Measurements from ENCODE around the gene EEF1AKMT1.

EEF1AKMT1 gene

GRCh38 chr13:20782116-20782708 lies 8.5 kb upstream of the EEF1AKMT1 start:
- TF ChIP-seq SUZ12 (IDR thresholded peaks at IDR 0.05) (no peak), FOXK2 (IDR thresholded peaks at IDR 0.05) (no peak), FOXM1 (IDR thresholded peaks at IDR 0.05; ENCODE audit: borderline replicate concordance) (no peak), NFRKB (IDR thresholded peaks at IDR 0.05) (no peak), ARNT (IDR thresholded peaks at IDR 0.05) (no peak), CTBP1 (IDR thresholded peaks at IDR 0.05; ENCODE audit: borderline replicate concordance) (no peak)
- CTCF ChIA-PET: no interaction called here
- POLR2A ChIA-PET: no interaction called here
- DNase-seq (ENCODE audit: extremely low spot score): no peak

GRCh38 chr13:20780317-20780716 lies 6.6 kb upstream of the EEF1AKMT1 start:
- DNase-seq (ENCODE audit: extremely low spot score): no peak
- CTCF ChIA-PET: no interaction called here
- POLR2A ChIA-PET: no interaction called here
- TF ChIP-seq BHLHE40 (IDR thresholded peaks at IDR 0.05; ENCODE audit: borderline replicate concordance): no peak
- no peak for TF ChIP-seq FOXA1 (IDR thresholded peaks at IDR 0.05)
- TF ChIP-seq L3MBTL2 (conservative IDR thresholded peaks at IDR 0.05): no peak
- no peak for TF ChIP-seq SP1 (IDR thresholded peaks at IDR 0.05)
- no peak for TF ChIP-seq ZNF384 (IDR thresholded peaks at IDR 0.05)
- TF ChIP-seq ELF4 (IDR thresholded peaks at IDR 0.05): no peak
- no peak for TF ChIP-seq SUZ12 (IDR thresholded peaks at IDR 0.05)
- TF ChIP-seq PKNOX1 (IDR thresholded peaks at IDR 0.05): no peak
- TF ChIP-seq LEF1 (IDR thresholded peaks at IDR 0.05; ENCODE audit: borderline replicate concordance): no peak
- TF ChIP-seq FOXK2 (IDR thresholded peaks at IDR 0.05): no peak
- TF ChIP-seq ARNT (IDR thresholded peaks at IDR 0.05): no peak
- TF ChIP-seq TARDBP (IDR thresholded peaks at IDR 0.05): no peak
- no peak for TF ChIP-seq NFRKB (IDR thresholded peaks at IDR 0.05)

GRCh38 chr13:20779405-20779804 lies 5.6 kb upstream of the EEF1AKMT1 start:
- TF ChIP-seq L3MBTL2 (conservative IDR thresholded peaks at IDR 0.05): no peak
- TF ChIP-seq TARDBP (IDR thresholded peaks at IDR 0.05): no peak
- no peak for TF ChIP-seq CTBP1 (IDR thresholded peaks at IDR 0.05; ENCODE audit: borderline replicate concordance)
- TF ChIP-seq SUZ12 (IDR thresholded peaks at IDR 0.05): no peak
- no peak for TF ChIP-seq ZNF384 (IDR thresholded peaks at IDR 0.05)
- no peak for TF ChIP-seq LEF1 (IDR thresholded peaks at IDR 0.05; ENCODE audit: borderline replicate concordance)
- TF ChIP-seq FOXK2 (IDR thresholded peaks at IDR 0.05): no peak
- no peak for TF ChIP-seq ARNT (IDR thresholded peaks at IDR 0.05)
- TF ChIP-seq HDGF (IDR thresholded peaks at IDR 0.05; ENCODE audit: borderline replicate concordance): no peak
- no peak for DNase-seq (ENCODE audit: extremely low spot score)
- ChIA-PET CTCF (no interaction called here), POLR2A (no interaction called here)

GRCh38 chr13:20778311-20778710 lies 4.5 kb upstream of the EEF1AKMT1 start:
- DNase-seq (ENCODE audit: extremely low spot score): no peak
- no peak for TF ChIP-seq ELF4 (IDR thresholded peaks at IDR 0.05)
- TF ChIP-seq HDGF (IDR thresholded peaks at IDR 0.05; ENCODE audit: borderline replicate concordance): no peak
- no peak for TF ChIP-seq CTBP1 (IDR thresholded peaks at IDR 0.05; ENCODE audit: borderline replicate concordance)
- TF ChIP-seq BHLHE40 (IDR thresholded peaks at IDR 0.05; ENCODE audit: borderline replicate concordance): no peak
- ChIA-PET POLR2A (no interaction called here), CTCF (no interaction called here)

- TF ChIP-seq FOXM1 (IDR thresholded peaks at IDR 0.05; ENCODE audit: borderline replicate concordance) (no peak), ELF4 (IDR thresholded peaks at IDR 0.05) (no peak), LEF1 (IDR thresholded peaks at IDR 0.05; ENCODE audit: borderline replicate concordance) (no peak), BHLHE40 (IDR thresholded peaks at IDR 0.05; ENCODE audit: borderline replicate concordance) (no peak), HDGF (IDR thresholded peaks at IDR 0.05; ENCODE audit: borderline replicate concordance) (no peak), ZNF384 (IDR thresholded peaks at IDR 0.05) (no peak), NFRKB (IDR thresholded peaks at IDR 0.05) (no peak), L3MBTL2 (conservative IDR thresholded peaks at IDR 0.05) (no peak), CTBP1 (IDR thresholded peaks at IDR 0.05; ENCODE audit: borderline replicate concordance) (no peak), FOXK2 (IDR thresholded peaks at IDR 0.05) (no peak), TARDBP (IDR thresholded peaks at IDR 0.05) (no peak), ARNT (IDR thresholded peaks at IDR 0.05) (no peak), PKNOX1 (IDR thresholded peaks at IDR 0.05) (no peak), SP1 (IDR thresholded peaks at IDR 0.05) (no peak), SUZ12 (IDR thresholded peaks at IDR 0.05) (no peak), FOXA1 (IDR thresholded peaks at IDR 0.05) (no peak)
- ChIA-PET CTCF (no interaction called here), POLR2A (no interaction called here)
- no peak for DNase-seq (ENCODE audit: extremely low spot score)
These were observed 3.0 kb upstream of the EEF1AKMT1 start for GRCh38 chr13:20776751-20777150.

- CTCF ChIA-PET: no interaction called here
- POLR2A ChIA-PET: no interaction called here
- TF ChIP-seq NFRKB (IDR thresholded peaks at IDR 0.05) (no peak), FOXK2 (IDR thresholded peaks at IDR 0.05) (no peak), FOXA1 (IDR thresholded peaks at IDR 0.05) (no peak)
- no peak for DNase-seq (ENCODE audit: extremely low spot score)
These were observed 2.2 kb upstream of the EEF1AKMT1 start for GRCh38 chr13:20775961-20776360.

- POLR2A ChIA-PET: interaction anchor here (1.6 to 1.7 kb wide), 2 partner anchors 147 to 279 kb away, joined by 5 to 6 read pairs; no protein-coding TSS in a partner anchor
- CTCF ChIA-PET: no interaction called here
- DNase-seq (ENCODE audit: extremely low spot score): no peak
- TF ChIP-seq ARNT (IDR thresholded peaks at IDR 0.05) (no peak), SUZ12 (IDR thresholded peaks at IDR 0.05) (no peak), ZNF384 (IDR thresholded peaks at IDR 0.05) (no peak), ELF4 (IDR thresholded peaks at IDR 0.05) (no peak), L3MBTL2 (conservative IDR thresholded peaks at IDR 0.05) (no peak), FOXM1 (IDR thresholded peaks at IDR 0.05; ENCODE audit: borderline replicate concordance) (no peak), SP1 (IDR thresholded peaks at IDR 0.05) (no peak), PKNOX1 (IDR thresholded peaks at IDR 0.05) (no peak), FOXA1 (IDR thresholded peaks at IDR 0.05) (no peak), NFRKB (IDR thresholded peaks at IDR 0.05) (no peak), FOXK2 (IDR thresholded peaks at IDR 0.05) (no peak), BHLHE40 (IDR thresholded peaks at IDR 0.05; ENCODE audit: borderline replicate concordance) (no peak), TARDBP (IDR thresholded peaks at IDR 0.05) (no peak), LEF1 (IDR thresholded peaks at IDR 0.05; ENCODE audit: borderline replicate concordance) (no peak), CTBP1 (IDR thresholded peaks at IDR 0.05; ENCODE audit: borderline replicate concordance) (no peak), HDGF (IDR thresholded peaks at IDR 0.05; ENCODE audit: borderline replicate concordance) (no peak)
These were observed 985 bp upstream of the EEF1AKMT1 start for GRCh38 chr13:20774746-20775145.
